Measurements from ENCODE around the gene SLC6A6.

Gene SLC6A6

DNA sequence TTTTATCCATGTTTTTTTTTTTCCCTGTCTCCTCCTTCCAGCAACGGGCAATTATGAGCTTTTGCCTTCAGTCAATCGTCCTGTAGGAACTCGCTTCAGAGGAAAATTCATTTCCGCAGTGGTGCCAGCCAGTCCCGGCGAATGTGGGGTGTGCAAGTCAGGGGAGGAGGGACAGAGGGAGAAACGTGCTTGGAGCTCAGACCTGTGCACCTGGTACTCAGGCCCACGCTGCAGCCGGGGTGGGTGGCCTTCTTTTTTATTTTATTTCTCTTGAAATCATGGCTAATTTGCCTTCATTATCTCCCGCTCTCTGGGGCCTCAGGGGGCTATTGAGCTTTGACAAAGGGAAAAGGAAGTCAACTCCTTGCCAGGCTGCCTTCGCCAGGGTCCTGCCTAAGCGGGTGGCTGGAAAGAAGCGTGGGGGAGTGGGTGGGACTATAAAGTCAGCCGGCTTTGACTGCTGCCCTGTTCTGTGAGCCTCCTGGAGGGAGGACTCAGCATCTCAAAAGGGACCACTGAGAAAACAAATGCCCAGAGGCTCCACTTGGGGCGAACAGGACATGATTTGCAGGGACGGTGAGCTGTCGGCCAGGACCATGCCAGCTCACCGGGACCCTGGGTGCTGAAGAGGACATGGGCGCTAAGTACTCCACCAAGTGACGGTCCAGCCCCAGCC lies 132.2 kb downstream of the SLC6A6 start:
- no peak overlapping the region for H3K27ac ChIP-seq
- H3K36me3 ChIP-seq (replicated peaks), result no peaks in the 10 kb centered on the region
- H3K4me3 ChIP-seq (ENCODE audit: low read depth, low read length), result no peak overlapping the region
- in situ Hi-C loops (cut with HindIII; ENCODE audit: low pct_ligation_motif_present, low sequenced_read_pairs), result no loop called here
- DNase-seq, result no peak
- TF ChIP-seq, protein P1, sequence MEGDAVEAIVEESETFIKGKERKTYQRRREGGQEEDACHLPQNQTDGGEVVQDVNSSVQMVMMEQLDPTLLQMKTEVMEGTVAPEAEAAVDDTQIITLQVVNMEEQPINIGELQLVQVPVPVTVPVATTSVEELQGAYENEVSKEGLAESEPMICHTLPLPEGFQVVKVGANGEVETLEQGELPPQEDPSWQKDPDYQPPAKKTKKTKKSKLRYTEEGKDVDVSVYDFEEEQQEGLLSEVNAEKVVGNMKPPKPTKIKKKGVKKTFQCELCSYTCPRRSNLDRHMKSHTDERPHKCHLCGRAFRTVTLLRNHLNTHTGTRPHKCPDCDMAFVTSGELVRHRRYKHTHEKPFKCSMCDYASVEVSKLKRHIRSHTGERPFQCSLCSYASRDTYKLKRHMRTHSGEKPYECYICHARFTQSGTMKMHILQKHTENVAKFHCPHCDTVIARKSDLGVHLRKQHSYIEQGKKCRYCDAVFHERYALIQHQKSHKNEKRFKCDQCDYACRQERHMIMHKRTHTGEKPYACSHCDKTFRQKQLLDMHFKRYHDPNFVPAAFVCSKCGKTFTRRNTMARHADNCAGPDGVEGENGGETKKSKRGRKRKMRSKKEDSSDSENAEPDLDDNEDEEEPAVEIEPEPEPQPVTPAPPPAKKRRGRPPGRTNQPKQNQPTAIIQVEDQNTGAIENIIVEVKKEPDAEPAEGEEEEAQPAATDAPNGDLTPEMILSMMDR (IDR thresholded peaks at IDR 0.05; ENCODE audit: low read depth, low read length, missing control alignments), result no peak
- H3K27me3 ChIP-seq (replicated peaks), result peaks cover 5% of the 10 kb centered on the region

DNA sequence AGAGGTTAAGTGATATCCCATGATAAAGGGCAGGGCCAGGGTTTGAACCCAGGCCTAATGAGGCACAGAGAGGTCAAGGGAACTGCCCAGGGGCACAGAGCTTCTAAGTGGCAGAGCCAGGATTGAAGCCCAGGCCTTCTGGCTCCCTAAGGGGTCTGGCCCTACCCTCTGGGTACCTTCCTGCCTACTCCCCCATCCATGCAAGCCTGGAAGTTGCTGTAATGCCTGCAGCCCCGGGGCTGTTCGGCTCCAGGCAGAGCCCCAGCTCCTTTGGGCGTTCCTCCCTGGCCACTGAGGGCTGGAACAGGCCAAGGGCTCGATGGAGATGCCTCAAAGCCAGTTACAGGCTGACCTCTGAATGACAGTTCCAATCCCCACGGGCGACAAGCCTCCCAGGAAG lies 133.2 kb downstream of the SLC6A6 start:
- no peak for DNase-seq
- Histone ChIP-seq H3K27ac (no peak overlapping the region), H3K4me3 (ENCODE audit: low read depth, low read length) (no peak overlapping the region), H3K27me3 (replicated peaks) (peaks cover 5% of the 10 kb centered on the region), H3K36me3 (replicated peaks) (no peaks in the 10 kb centered on the region)
- in situ Hi-C loops (cut with HindIII; ENCODE audit: low pct_ligation_motif_present, low sequenced_read_pairs), result no loop called here
- TF ChIP-seq, protein P1 (IDR thresholded peaks at IDR 0.05; ENCODE audit: low read depth, low read length, missing control alignments), result no peak

DNA sequence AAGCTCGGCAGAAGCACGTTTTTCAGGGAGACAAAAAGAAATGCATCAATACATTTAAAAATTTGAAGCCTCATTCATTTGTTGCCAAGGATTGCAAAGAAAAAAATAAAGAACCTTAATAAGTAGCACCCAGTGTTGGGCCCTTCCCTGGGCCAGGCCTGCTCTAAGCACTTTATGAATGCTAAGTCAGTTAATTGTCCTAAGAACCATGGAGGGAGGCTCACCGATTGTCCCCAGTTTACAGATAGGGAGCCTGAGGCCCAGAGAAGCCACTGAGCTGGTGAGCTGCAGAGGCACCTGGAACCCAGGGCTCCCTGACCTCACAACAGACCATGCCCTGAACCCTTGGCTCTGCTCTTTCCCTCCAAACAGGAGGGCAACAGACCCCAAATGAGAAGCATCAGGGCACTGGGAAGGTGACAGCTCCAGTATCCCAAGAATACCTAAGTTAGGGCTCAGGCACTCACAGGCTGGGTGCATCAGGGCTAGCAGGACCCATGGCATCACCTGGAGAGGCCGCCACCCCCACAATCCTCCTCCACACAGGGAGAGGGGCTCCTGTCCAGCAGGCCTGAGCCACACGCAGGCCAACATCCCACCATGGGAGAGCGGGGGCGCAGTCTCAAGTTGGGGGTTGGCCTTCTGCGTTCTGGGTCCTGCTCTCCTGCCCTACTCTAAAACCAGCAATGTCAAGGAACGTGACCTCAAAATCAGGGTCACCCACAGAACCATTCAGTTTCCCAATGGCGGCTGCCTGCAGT lies 133.8 kb downstream of the SLC6A6 start:
- H3K4me3 ChIP-seq (ENCODE audit: low read depth, low read length), result no peak overlapping the region
- H3K27ac ChIP-seq, result no peak overlapping the region
- DNase-seq, result no peak
- peaks cover 5% of the 10 kb centered on the region for H3K27me3 ChIP-seq (replicated peaks)
- no peaks in the 10 kb centered on the region for H3K36me3 ChIP-seq (replicated peaks)
- in situ Hi-C loops (cut with HindIII; ENCODE audit: low pct_ligation_motif_present, low sequenced_read_pairs), result no loop called here
- TF ChIP-seq, protein P1 (IDR thresholded peaks at IDR 0.05; ENCODE audit: low read depth, low read length, missing control alignments), result no peak

DNA sequence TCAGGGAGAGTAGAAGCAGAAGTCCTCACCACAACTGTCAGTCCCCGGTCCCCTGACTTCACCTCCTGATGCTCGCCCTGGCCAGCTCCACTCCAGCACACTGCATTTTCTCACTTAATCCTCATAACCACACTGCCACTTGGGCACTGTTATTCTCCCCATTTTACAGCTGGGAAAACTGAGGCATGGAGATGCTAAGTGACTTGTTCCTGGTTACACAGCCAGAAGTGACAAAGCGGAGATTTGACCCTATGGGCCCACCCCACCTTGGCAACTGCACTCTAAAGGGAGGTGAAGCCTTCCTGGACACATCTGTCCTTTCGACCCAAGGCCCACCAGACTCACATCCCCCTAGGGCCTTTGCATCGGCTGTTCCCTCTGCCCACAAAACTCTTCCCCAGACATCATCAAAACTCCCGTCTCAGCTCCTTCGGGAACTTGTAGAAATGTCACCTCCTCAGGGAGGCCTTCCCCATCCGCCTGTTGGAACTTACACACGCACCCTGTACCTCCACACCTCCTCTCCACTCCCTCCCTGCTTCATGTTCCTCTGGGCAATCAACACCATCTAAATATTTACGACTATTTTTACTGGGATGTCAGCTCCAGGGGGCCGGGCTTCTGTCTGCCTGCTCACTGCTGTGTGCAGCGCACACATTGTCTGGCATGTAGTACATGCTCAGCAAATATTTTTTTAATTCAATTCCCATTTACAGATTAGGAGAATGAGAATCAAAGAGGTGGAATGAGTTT lies 134.6 kb downstream of the SLC6A6 start:
- Histone ChIP-seq H3K36me3 (replicated peaks) (no peaks in the 10 kb centered on the region), H3K4me3 (ENCODE audit: low read depth, low read length) (no peak overlapping the region), H3K27ac (no peak overlapping the region), H3K27me3 (replicated peaks) (peaks cover 5% of the 10 kb centered on the region)
- DNase-seq, result no peak
- in situ Hi-C loops (cut with HindIII; ENCODE audit: low pct_ligation_motif_present, low sequenced_read_pairs), result no loop called here
- TF ChIP-seq, protein P1 (IDR thresholded peaks at IDR 0.05; ENCODE audit: low read depth, low read length, missing control alignments), result no peak

DNA sequence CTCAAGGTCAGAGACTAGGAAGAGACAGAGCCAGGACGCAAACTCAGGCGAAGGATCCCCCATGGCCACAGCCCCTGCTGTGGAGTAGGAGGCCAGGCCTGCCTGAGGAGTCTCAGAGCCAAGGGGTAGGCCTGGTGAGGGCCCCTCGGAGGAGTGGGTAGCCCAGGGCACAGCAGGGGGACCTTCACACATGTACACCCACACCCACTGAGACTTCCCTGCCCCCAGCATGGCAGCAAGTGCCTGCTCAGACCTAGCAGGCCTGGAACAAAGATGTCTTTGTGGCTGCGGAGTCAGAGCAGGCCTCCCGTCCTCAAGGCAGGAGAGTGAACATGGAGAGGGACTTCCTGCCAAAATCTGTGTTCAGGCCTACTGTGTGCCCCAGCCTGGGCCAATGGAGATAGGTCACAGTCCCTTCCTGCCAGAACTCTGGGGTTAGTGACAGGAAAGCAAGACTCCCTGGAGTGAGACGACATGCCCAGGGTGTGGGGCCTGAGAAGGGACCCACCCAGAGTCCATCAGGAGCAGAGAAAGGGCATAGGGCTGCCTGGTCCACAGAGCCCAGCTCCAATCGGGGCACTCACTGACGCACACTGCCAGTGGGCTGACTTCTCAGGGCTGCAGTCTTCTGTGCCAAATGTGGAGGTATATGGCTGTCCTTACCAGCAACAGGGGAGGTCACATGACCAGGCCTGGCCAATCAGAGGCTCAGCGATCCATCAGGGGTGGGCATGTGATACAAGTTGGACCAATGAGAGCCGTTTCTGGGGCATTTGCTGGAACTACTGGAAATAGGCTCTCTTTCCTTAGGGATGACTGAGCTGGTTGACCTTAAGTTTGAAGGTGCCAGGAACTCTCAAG lies 135.4 kb downstream of the SLC6A6 start:
- Histone ChIP-seq H3K27me3 (replicated peaks) (peaks cover 7% of the 10 kb centered on the region), H3K4me3 (ENCODE audit: low read depth, low read length) (no peak overlapping the region), H3K36me3 (replicated peaks) (no peaks in the 10 kb centered on the region), H3K27ac (no peak overlapping the region)
- TF ChIP-seq, protein P1 (IDR thresholded peaks at IDR 0.05; ENCODE audit: low read depth, low read length, missing control alignments), result no peak
- in situ Hi-C loops (cut with HindIII; ENCODE audit: low pct_ligation_motif_present, low sequenced_read_pairs), result no loop called here
- DNase-seq, result no peak
